ENCODE data around the gene LILRB2.
"Not testable (repeated sequence)": the region's sequence is repeated elsewhere in the genome, so short reads cannot be mapped to it uniquely, and the experiment has no call there.

- TF ChIP-seq EZH2 (IDR thresholded peaks at IDR 0.05; ENCODE audit: low read depth); CTCF (conservative IDR thresholded peaks at IDR 0.05): not testable (repeated sequence)
Measured at GRCh38 chr19:54272181-54272580, 8.7 kb downstream of the LILRB2 start.
